Body of pancreas (tissue), 4 donors: ENCODE results near the gene NAMPT. TPM values are rescaled to one million over a fixed set of nuclear protein-coding genes. Genes with fewer than 3 reads are reported as not detected.

Experiments
- ATAC-seq: fragments of 150-250 bp; one replicate; pipeline ENCODE4 v1.9.1; 2016
- DNase-seq, 4 donors: peaks; one replicate each; pipeline ENCODE4 v3.0.0-alpha.2; 2019
- H3K27ac ChIP-seq, 4 donors: fragments of 200-600 bp; sonication (generic); 1 replicate in 3 of 4; 2 replicates in 1 of 4; pipeline versions ENCODE4 v1.5.1 to v1.6.1; 2016 to 2019; ENCODE audit warnings: mild to moderate bottlenecking in 1 of 4, mixed read lengths in 1 of 4, moderate library complexity in 1 of 4
- H3K27me3 ChIP-seq, 2 donors: fragments of 200-600 bp; sonication (generic); one replicate each; pipeline ENCODE4 v1.6.0; 2016; ENCODE audit warnings: mild to moderate bottlenecking in 1 of 2
- H3K36me3 ChIP-seq, 2 donors: fragments of 200-600 bp; sonication (generic); replicated peaks in 1 of 2; 2 replicates each; pipeline ENCODE4 v1.5.1; 2016; ENCODE audit warnings: low read depth in 2 of 2; ENCODE audit not compliant: insufficient read depth in 1 of 2
- H3K4me1 ChIP-seq: fragments of 200-600 bp; sonication (generic); one replicate; pipeline ENCODE4 v1.6.0; 2016
- H3K4me3 ChIP-seq, 2 donors: fragments of 200-600 bp; sonication (generic); 1 replicate in 1 of 2; 2 replicates in 1 of 2; pipeline ENCODE4 v1.5.1; 2016 to 2019
- H3K9me3 ChIP-seq, 3 donors: fragments of 200-600 bp; sonication (generic); 1 replicate in 2 of 3; 2 replicates in 1 of 3; pipeline ENCODE4 v1.5.1; 2016
- POLR2A ChIP-seq, 3 donors: fragments of 450-650 bp; IDR thresholded peaks; one replicate each; pipeline ENCODE4 v1.6.1; 2016; ENCODE audit warnings: antibody characterized with exemption in 3 of 3, mild to moderate bottlenecking in 2 of 3
- WGBS, 2 donors: methylation state at CpG; one replicate each; pipeline ENCODE4 v1.1.5; 2017; 5-methylcytosine and 5-hydroxymethylcytosine counted together
- intact Hi-C: fragments of 100-400 bp; cut with DNase I; formaldehyde crosslinking; loops from one replicate; pipeline ENCODE4 v1.15.1; 2023
- total RNA-seq, 2 donors: library from RNA; depleted of rRNA; stranded (reverse); fragments of >200 nt; gene quantifications; one replicate each; pipeline ENCODE4 v1.1.0, GENCODE V29; 2016
- TF ChIP-seq, protein P1 (sequence below), 7 experiments: fragments of 450-650 bp in 4 of 7; fragments of 200-600 bp in 3 of 7; sonication (generic) in 3 of 7; IDR thresholded peaks; one replicate each; pipeline ENCODE4 v1.5.1; 2016 to 2019; ENCODE audit warnings: antibody characterized with exemption in 7 of 7

The NAMPT gene
- total RNA-seq, 2 donors from 2014 or later: 56.0 to 78.9 TPM

DNA sequence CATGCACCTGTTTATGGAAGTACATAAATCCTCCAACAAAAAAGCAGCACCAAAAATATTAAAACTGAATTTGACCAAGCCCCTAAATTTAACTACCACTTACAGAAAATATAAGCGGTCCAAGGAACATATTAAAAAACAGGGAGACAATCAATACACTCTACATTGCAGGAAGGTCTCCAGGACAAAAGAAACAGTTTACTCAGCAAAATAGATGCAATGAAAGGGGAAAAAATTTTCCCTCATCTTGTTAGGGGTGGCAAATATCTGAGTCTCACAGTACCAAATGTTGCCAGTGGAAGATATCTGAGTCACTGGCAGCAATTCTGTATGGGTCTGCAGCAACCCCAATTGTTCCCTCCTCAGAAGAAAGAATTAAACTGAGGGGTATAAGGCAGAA, 50.4 kb downstream of the NAMPT start:
- Histone ChIP-seq H3K9me3 (no peaks in the 10 kb centered on the region), H3K36me3 (no peaks in the 10 kb centered on the region), H3K27me3 (no peaks in the 10 kb centered on the region), H3K27ac (no peak overlapping the region), H3K4me1 (no peaks in the 10 kb centered on the region), H3K4me3 (no peak overlapping the region)
- no peak for TF ChIP-seq POLR2A (IDR thresholded peaks at IDR 0.05)
- TF ChIP-seq, protein P1, sequence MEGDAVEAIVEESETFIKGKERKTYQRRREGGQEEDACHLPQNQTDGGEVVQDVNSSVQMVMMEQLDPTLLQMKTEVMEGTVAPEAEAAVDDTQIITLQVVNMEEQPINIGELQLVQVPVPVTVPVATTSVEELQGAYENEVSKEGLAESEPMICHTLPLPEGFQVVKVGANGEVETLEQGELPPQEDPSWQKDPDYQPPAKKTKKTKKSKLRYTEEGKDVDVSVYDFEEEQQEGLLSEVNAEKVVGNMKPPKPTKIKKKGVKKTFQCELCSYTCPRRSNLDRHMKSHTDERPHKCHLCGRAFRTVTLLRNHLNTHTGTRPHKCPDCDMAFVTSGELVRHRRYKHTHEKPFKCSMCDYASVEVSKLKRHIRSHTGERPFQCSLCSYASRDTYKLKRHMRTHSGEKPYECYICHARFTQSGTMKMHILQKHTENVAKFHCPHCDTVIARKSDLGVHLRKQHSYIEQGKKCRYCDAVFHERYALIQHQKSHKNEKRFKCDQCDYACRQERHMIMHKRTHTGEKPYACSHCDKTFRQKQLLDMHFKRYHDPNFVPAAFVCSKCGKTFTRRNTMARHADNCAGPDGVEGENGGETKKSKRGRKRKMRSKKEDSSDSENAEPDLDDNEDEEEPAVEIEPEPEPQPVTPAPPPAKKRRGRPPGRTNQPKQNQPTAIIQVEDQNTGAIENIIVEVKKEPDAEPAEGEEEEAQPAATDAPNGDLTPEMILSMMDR (IDR thresholded peaks at IDR 0.05): no peak
- WGBS, 2 donors: 75 to 88% methylated on average over 1 of the region's 1 CpG
- ATAC-seq: no peak
- DNase-seq: no peak
- intact Hi-C loops: no loop called here

DNA sequence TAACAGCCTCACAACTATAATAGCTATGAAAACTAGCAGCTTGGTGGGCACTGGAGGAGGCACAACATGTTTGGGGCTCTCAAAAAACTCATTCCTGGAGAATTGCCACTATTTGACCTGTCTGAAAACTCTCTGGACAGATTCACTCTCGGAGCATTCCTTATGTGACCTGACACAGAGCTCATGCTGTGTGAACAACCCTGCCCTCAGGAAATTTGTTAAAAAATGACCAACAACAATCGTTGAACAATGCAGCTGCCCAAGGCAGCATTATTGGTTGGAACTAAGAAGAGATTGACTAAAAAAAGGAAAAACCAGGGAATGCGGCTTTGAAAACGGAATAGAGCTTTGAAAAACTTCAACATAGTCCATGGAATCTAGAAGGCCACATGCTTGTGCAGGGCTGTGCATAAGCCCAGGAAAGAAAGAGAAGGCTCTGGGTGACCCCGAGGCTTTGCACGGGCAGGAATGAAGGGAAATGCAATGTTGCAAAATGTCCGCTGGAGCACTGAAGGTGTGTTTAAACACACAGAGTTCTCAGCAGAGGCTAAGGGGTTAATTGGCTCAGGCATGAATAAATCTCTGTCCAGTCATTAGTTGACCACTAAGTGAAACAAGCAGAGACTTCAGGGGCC, 52.8 kb downstream of the NAMPT start:
- ATAC-seq: no peak
- Histone ChIP-seq H3K4me3 (no peak overlapping the region), H3K4me1 (no peaks in the 10 kb centered on the region), H3K27ac (no peak overlapping the region), H3K27me3 (no peaks in the 10 kb centered on the region), H3K9me3 (no peaks in the 10 kb centered on the region), H3K36me3 (no peaks in the 10 kb centered on the region)
- intact Hi-C loops: no loop called here
- DNase-seq: no peak
- TF ChIP-seq, protein P1 (IDR thresholded peaks at IDR 0.05): no peak
- no peak for TF ChIP-seq POLR2A (IDR thresholded peaks at IDR 0.05)
- 69 to 71% methylated on average over 7 of the region's 7 CpGs for WGBS, 2 donors

DNA sequence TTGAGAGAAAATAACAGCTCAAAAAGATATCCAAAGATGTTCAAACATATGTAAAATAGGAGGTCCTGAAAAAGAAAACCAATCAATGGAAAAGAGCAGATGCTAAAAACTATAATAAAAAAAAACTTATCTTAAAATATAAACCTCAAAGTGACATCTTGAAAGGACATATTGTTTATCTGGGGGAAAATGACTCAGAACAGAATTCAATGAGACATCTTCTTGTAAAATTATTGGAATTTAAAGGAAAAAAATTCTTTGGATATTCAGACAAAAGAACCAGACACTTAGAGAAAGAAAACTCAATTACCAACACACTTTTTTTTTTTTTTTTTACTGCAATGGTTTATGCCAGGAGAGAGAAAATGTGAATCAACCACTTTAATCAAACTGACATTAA, 58.9 kb downstream of the NAMPT start:
- Histone ChIP-seq H3K27me3 (no peaks in the 10 kb centered on the region), H3K9me3 (no peaks in the 10 kb centered on the region), H3K4me1 (no peaks in the 10 kb centered on the region), H3K4me3 (no peak overlapping the region), H3K27ac (no peak overlapping the region), H3K36me3 (no peaks in the 10 kb centered on the region)
- no peak for DNase-seq
- no peak for TF ChIP-seq POLR2A (IDR thresholded peaks at IDR 0.05)
- TF ChIP-seq, protein P1 (IDR thresholded peaks at IDR 0.05): no peak
- intact Hi-C loops: no loop called here
- ATAC-seq: no peak

- no peak for TF ChIP-seq POLR2A (IDR thresholded peaks at IDR 0.05)
- TF ChIP-seq, protein P1 (IDR thresholded peaks at IDR 0.05): no peak
- Histone ChIP-seq H3K4me1 (no peaks in the 10 kb centered on the region), H3K27ac (no peak overlapping the region), H3K27me3 (no peaks in the 10 kb centered on the region), H3K36me3 (no peaks in the 10 kb centered on the region), H3K4me3 (no peak overlapping the region), H3K9me3 (no peaks in the 10 kb centered on the region)
- intact Hi-C loops: no loop called here
- ATAC-seq (no peak), DNase-seq (no peak)
- 59 to 68% methylated on average over 6 of the region's 6 CpGs for WGBS, 2 donors
Observed at GRCh38 chr7:106224797-106225196, 60.0 kb downstream of the NAMPT start.

GRCh38 chr7:106223156-106223555, 61.6 kb downstream of the NAMPT start:
- H3K4me1 ChIP-seq: peaks cover 6% of the 10 kb centered on the region
- DNase-seq: no peak
- no peaks in the 10 kb centered on the region for H3K9me3 ChIP-seq
- no peak for ATAC-seq
- 91 to 95% methylated on average over 4 of the region's 4 CpGs for WGBS, 2 donors
- TF ChIP-seq, protein P1 (IDR thresholded peaks at IDR 0.05): no peak
- no peak for TF ChIP-seq POLR2A (IDR thresholded peaks at IDR 0.05)
- intact Hi-C loops: no loop called here
- H3K4me3 ChIP-seq: no peak overlapping the region
- H3K36me3 ChIP-seq: no peaks in the 10 kb centered on the region
- H3K27me3 ChIP-seq: no peaks in the 10 kb centered on the region
- no peak overlapping the region for H3K27ac ChIP-seq
